HG03520 (cell line): ENCODE results near the gene LPCAT1.
"Not testable (repeated sequence)": the region's sequence is repeated elsewhere in the genome, so short reads cannot be mapped to it uniquely, and the experiment has no call there.

ENCODE experiments used
- ATAC-seq: cut with Tn5 transposase; IDR thresholded peaks from one replicate; pipeline ENCODE4 v1.9.1; 2021; ENCODE audit warnings: mild to moderate bottlenecking, moderate library complexity; ENCODE audit not compliant: unreplicated experiment

LPCAT1 gene

DNA sequence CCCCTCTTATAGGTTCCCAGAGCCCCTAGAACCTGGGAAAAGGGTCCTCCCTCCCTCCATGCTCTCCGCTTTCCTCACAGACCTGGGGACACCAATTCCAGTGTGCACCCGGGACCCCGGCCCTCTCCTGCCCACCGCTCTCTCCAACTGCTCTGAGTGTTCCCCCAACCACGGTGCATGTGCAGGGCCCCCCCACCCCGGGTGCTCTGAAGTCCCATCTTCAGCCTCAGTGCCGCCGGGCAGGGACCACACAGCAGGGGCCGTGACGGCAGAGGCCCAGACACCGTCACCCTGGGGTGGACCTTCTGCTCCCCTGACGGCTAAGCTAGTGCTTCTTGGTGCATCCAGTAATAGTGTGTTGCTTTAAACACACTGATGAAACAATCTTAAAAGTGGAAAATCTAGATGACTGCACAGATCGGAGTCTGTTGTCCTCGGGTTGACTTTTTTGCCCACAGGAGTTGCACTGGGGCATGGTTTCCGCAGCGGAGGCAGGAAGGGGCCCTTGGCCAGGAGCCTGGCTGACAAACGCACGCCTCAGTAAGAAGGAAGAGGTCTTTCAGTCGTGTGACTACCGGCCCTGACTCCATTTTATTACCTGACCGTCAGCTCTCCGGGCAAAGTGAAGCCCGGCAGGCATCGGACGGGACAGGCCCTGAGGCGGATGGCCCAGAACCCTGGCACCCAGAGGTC, 42.3 kb downstream of the LPCAT1 start:
- no peak for ATAC-seq

DNA sequence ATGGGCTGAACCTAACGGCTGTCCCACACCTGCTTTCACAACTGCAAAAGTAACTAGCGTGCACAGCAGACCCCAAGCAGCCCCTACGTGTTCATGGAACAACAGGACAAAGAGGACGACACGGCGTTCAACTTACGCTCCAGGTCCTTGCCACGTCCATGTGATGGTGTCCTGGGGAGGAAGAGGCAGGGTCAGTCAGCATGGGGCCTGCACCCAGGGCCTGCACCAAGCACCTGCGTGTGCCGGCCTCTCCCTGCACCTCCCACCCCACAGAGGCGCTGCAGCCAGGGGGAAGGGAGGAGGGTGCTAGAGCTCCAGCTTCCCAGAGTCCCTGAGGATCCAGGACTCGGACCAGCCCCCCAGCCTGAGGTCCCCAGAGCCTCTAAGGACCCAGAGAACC, 43.0 kb downstream of the LPCAT1 start:
- ATAC-seq: no peak

DNA sequence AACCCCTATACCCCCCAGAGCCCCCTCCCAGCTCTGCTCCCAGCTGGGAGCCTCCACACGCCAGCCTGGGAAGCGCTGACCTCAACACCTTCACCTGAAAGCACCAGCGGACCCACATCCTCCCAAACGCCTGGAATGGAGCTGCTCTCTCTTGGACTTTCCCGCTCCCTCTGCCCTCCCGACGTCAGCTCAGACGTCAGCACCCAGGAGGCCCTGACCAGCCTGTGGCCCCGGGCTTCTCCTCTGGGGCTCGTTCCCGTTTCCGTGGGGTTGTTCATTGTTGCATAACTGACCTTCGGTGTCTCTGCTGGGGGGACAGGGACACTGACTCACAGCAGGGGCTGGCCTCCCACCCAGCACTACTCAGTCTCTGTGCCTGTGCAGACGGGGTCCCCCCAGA, 43.5 kb downstream of the LPCAT1 start:
- ATAC-seq: no peak

DNA sequence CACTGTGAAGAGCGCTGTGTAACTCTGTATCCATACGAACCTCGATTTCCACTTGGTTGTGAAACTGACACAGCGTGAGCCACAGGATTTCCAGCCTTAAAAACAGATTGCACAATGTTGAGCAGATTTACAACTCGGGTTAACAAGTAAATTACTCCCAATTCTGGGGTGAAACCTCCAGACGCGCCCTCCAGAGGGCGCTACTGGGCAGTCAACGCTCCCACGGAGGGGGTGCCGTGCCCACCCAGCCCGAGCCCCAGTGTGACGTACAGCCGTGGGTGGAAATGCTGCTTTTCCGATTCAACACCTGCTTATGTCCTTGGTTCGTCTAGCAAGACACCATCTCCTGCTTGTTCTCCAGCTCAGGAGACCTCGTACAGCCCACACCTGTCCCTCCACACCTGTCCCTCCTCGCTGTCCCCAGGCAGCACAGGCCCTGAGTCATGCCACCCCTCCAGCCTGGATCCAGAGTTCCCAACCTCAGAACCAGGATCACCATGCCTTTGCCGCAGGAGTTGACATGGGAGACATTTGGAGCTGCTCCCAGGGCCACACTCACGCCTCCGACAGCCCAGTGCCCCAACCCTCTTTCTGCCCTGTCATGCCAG, 44.1 kb downstream of the LPCAT1 start:
- no peak for ATAC-seq

DNA sequence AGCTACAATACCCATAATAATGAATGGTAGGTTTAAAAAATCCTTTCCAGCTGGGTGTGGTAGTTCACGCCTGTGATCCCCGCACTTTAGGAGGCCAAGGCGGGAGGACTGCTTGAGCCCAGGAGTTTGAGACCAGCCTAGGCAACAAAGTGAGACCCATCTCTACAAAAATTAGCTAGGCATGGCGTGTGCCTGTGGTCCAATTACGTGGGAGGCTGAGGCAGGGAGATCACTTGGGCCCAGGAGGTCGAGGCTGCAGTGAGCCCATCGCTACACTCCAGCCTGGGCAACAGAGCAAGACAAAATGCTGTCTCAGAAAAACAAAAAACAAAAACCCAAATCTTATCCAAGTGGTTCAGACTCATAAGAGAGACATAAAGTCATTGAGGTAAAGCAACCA, 44.7 kb downstream of the LPCAT1 start:
- no peak for ATAC-seq

DNA sequence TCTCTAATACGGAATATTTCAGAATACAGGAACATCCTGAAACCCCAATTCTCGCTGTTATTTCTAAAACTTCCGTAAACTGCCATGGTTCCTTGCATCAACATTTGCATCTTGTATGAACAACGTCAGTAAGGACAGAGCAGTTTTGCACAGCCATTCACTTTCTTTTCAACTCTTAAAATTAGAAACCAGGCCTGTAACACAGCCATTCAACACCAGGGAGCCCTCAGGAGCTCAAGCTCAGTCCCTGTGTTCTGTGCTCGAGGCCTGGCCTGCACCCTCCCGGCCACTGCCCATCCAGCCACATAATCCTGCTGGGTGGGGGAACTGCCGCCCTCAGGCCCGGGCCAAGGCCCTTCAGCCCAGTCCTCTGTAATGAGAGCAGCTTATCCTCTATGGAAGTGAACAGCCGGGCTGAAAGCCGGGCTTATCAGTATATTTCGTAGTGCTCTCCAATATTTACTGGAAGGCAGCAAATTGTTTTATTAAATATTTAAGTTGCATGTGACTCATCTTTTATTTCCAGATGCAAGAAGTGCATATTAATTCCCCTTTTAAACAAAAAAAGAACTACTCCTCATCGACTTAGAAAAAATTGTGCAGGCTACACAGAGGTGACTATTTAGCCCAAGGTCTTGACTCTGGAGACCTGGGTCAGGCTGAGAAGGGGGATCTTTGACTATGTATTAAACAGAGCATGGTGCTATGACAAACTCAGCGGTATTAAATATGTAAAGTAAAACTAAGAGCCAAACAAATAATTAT, 45.3 kb downstream of the LPCAT1 start:
- no peak for ATAC-seq

DNA sequence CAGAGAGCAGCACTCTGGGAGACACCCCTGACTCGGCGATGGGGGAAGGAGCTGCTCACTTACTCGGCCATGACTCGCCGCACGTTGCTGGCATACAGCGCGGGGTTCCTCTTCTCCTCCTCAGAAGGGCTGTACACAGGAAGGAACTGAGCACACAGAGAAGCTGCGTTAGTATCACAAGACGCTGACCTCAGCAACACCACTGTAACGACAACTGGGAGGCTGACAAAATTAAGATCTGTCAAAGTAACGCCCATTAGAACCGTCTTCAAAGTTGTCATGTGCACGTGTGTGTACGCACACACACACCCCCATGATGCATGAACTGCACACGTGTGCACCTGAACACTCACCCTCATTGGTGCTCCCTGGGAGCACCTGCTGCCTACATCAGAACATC, 46.4 kb downstream of the LPCAT1 start:
- ATAC-seq: no peak

DNA sequence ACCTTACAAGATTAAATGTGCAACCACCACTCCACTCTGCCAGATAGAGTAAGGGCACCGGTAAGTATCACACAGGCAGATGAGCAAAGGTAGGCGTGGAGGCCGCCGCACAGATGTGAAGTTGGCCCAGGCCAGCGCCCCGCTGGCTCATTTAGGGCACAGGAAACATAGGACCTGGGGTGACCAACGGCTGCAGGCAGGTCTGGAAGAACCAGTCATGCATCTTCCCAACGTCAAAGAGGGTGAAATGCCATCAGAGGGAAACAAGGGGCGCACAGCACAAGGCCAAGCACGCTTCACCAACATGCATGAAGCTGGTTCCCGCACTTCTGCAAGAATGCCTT, 46.8 kb downstream of the LPCAT1 start:
- no peak for ATAC-seq

DNA sequence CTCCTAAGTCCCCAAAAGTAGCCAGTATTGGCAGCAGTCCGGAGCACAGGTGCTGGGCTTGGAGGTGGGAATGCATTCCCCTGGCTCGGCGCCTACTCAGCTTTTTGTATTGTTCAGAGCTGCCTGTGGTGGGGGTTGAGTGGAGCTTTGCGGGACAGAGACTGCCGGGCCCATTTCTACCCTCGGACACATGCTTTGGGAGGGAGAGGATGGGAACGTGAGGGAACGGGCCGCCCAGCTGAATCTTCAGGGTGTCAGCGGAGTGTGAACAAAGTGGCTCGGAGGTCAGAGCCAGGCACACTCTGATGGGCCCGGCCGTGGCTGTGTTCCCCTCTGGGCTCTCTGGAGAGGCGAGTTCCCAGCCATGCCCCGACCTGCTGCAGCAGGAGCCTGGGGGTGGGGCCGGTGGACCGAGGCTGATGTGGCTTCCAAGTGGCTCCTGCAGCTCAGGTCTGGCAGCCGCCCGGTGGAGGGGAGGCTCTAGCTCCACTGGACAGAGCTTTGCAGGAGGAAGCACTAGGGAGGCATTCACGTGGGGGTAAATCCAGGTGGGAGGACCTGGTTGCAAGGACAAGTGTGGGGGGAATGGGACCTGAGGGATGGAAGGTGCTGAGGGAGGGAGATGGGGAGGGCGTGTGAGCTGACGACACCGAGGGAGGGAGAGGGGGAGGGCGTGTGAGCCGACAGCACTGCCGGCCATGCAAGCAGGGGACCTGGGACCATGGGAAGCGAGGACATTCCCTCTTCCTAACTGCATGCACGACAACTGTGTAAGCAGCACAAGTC, 47.4 kb downstream of the LPCAT1 start:
- ATAC-seq: no peak

DNA sequence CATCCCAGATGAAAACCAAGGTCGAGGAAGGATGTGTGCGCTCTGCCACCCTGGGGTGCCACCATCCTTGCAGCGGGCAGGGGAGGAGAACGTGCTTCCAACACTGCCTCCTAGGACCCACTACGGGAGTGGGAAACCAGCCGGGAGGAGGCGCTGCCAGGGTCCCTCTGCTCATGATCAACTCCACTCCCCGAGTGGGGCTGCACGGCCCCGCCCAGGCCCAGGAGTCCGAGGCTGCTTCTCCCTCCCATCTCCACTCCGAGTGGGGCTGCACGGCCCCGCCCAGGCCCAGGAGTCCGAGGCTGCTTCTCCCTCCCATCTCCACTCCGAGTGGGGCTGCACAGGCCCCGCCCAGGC, 48.2 kb downstream of the LPCAT1 start:
- not testable (repeated sequence) for ATAC-seq

DNA sequence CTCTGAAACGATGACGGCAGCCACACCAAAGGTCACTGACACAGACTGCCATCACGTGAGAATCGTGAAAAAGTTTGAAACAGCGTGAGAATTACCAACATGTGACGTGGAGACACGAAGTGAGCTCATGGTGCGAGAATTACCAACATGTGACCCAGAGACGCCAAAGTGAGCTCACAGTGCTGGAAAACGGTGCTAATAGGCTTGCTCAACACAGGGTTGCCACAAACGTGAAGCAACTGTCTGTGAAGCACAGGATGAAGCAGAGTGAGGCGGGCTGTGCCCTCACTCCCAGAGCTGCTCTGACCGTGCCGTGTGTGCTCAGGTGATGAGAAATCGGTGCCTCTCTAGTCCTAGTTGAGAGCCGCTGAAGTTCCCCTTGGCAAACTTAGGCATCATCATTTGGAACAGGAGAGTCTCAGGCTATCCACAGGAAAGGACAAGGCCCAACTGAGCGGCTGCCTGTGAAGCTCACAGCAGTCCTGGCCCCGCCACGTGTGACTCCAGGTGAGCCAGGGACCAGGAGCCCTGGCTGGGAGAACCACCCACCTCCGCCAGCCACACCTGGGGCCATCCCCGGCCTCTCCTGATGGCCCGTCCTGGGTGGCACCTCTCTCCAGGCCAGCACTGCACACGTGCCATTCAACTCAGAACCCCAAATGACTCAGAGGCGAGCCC, 48.8 kb downstream of the LPCAT1 start:
- no peak for ATAC-seq

DNA sequence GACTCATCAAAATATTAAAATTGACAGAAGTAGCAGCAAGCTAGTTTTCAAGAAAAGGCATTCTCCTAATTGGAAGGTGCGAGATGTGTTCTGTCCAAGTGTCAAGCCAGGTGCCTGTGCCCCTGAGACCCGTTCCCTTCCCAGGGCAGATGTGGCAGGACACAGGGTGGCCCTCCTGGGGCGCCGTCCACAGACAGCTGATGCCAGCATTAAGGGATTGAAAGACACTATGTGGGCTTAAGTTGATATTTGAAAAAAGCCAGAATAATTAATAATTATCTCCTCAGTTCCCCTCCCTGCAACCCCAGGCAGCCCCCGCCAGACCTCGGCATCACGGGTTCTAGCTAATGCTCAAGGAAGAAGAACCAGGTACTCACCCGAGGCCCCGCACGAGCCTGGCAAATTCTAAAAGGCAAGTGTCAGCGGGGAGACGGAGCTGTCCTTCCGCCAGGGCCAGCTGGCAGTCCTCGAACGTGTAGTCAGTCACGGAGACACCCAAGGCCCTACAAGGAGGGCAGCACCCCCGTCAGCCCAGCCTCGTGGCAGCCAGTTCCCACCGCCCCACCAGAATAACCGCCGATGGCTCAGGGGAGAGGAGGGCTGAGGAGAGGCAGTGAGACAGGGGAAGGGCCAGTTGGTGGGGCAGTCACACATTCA, 49.4 kb downstream of the LPCAT1 start:
- no peak for ATAC-seq

DNA sequence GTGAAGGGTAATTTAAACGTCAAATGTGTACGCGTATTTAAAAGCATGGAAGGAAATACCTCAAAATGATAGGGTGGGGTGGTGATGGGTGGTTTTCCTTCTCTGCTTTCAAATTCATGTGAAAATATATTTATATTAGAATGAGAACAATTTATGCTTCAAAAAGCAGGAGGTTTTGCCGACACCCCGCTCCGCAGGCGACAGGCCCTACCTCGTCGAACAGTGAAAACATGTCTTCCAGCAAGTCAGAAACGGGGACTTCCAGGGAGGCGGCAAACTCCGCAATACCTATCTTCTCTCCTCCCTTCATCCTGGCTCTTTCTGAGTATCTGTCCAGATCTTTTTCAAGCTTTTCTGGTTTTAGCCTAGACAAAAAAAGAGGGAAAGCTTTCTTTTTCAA, 50.0 kb downstream of the LPCAT1 start:
- ATAC-seq: no peak

DNA sequence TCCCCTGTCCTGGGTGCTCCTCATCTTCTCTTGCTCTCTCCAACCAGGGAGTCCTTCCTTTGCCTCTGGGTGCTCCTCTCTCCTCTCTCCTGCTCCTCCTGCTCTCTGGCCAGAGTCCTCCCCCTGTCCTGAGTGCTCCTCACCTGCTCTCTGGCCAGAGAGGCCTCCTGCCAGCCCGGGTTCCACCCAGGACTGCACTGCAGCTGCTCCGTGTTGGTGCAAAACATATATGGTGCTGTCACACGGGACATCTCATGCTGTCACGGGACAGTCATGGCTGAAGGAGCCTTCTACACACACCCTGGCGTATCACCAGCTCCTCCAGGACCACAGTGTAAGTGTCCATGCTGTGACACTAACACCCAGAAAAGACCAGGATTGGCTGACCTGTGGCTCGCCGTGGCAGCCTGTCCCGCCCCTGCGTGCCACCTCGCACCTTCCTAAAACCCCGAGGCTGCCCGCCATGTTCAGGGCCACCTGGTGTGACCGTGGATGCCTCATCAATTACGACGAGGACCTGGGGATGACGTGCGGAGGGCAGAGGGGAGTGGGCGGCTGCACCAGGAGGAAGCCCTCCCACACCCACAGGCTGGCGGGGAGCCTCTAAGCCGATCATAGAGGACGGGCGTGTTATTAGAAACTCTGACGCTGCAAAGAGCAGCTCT, 50.7 kb downstream of the LPCAT1 start:
- ATAC-seq: no peak

DNA sequence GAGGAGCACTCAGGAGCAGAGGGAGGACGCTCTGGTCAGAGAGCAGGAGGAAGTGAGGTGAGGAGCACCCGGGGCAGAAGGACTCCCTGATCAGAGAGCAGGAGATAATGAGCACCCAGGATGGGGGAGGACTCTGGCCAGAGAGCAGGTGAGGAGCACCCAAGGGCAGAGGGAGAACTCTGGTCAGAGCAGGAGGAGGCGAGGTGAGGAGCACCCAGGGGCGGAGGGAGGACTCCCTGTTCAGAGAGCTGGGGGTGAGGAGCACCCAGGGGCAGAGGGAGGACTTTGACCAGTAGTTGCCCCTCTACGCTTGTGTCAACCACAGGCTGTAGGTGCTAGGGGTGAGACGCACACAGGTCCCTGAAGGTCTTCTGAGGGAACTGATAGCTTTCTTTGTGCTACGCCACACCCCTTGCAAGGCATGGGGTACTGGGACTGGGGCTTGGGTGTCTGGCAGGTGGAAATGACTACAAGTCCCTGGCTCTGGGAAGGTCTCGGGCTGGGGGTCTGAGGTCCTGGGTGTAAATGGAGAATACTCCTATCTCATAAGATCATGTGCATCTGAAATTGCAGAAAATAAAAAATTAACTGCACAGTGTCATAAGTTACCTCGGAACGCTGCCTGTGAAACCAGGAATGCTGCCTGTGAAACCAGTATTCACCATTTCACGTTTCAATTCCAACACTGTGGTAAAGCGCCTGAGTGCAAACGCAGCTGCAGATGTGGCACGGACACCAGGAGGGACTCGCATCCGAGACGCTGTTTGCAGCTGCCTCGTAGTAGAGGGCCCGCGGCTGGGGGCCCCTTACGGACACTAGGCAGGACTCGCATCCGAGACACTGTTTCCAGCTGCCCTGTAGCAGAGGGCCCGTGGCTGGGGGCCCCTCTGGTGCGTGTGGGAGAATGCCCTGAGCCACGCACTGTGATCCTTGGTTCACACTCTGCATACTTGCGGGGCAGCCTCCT, 51.5 kb downstream of the LPCAT1 start:
- no peak for ATAC-seq

DNA sequence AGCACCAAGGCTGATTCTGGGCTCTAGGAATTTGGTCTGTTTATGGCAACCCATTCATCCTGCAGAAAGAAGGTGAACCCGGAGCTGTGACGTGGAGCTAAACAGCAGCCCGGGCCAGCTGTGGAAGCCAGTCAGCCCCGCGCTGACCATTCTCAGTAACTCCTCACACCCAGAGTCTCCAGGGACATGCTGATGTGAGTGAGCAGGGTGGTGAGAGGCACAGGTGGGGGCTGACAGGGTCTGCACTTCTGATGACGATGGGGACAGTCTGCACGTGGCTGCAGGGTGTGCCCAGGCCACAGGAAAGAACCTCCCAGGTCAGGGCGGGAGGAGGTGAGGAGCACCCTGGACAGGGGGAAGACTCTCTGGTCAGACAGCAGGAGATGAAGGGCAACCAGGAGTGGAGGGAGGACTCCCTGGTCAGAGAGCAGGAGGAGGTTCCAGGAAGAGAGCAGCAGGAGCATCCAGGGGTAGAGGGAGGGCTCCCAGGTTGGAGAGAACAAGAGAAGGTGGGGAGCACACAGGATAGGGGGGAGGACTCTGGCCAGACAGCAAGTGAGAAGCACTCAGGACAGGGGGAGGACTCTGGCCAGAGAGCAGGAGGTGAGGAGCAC, 52.4 kb downstream of the LPCAT1 start:
- ATAC-seq: no peak

DNA sequence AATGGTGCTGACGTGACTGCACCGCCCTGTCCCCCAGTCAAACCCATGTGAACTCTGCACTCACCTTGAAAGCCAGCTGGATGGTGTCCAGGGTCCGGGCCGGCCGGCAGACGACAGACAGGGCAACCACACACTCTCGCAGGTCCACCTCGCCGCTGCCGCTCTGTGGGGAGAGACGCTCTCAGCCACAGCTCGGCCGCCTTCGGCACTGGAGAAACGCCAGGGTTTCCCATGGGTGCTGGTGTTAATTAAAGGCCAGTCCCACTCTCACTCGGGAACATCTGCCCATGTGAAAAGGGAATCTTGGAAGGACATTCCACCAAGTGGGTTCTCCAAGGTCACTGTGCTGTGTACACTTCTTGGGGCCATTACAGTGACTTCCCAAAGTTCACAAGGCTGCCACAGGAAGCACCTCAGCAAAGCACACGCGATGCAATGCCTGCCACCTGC, 53.0 kb downstream of the LPCAT1 start:
- ATAC-seq: no peak
